Colonic mucosa (tissue), 4 donors: Measurements from ENCODE around the gene SEMA5A. TPM values are rescaled to one million over a fixed set of nuclear protein-coding genes. Genes with fewer than 3 reads are reported as not detected.

Experiments used
- DNase-seq: peaks from one replicate; pipeline ENCODE4 v3.0.0-alpha.2; 2020
- H3K27ac ChIP-seq: fragments of 200-600 bp; one replicate; pipeline ENCODE4 v1.8.0; 2021
- H3K27me3 ChIP-seq: fragments of 200-600 bp; one replicate; pipeline ENCODE4 v1.8.0; 2021
- H3K36me3 ChIP-seq: fragments of 200-600 bp; one replicate; pipeline ENCODE4 v1.8.0; 2021
- H3K4me1 ChIP-seq: fragments of 200-600 bp; one replicate; pipeline ENCODE4 v1.8.0; 2021; ENCODE audit warnings: mild to moderate bottlenecking
- H3K4me3 ChIP-seq: fragments of 200-600 bp; one replicate; pipeline ENCODE4 v1.8.0; 2021
- H3K9ac ChIP-seq, 2 donors: one replicate each; pipeline ENCODE4 v1.7.0; 2013; ENCODE audit warnings: control low read depth in 2 of 2, low read depth in 2 of 2, low read length in 2 of 2
- H3K9me3 ChIP-seq: fragments of 200-600 bp; one replicate; pipeline ENCODE4 v1.8.0; 2021
- CTCF ChIP-seq: fragments of 200-600 bp; IDR thresholded peaks from one replicate; pipeline ENCODE4 v1.8.0; 2022; ENCODE audit warnings: antibody characterized with exemption, mild to moderate bottlenecking
- intact Hi-C: fragments of 100-400 bp; cut with DNase I; formaldehyde crosslinking; loops from one replicate; pipeline ENCODE4 v1.14.1; 2022
- total RNA-seq, 2 donors: library from RNA; stranded (reverse); fragmentation: NEBNext Ultra II Directional in 1 of 2; extraction: Animal tissue kit (Norgen Biotek cat#: 25700) in 1 of 2; gene quantifications; one replicate each; pipeline ENCODE4 v1.2.1, GENCODE V29; 2021
- donor health status: healthy.
- donor health status: DM: no; HTN: no; CAD: no.
- donor health status: DM: no; HTN: no; CAD: no.

The SEMA5A gene
- total RNA-seq, 2 donors from 2014 or later = 23.3 to 32.7 TPM

DNA sequence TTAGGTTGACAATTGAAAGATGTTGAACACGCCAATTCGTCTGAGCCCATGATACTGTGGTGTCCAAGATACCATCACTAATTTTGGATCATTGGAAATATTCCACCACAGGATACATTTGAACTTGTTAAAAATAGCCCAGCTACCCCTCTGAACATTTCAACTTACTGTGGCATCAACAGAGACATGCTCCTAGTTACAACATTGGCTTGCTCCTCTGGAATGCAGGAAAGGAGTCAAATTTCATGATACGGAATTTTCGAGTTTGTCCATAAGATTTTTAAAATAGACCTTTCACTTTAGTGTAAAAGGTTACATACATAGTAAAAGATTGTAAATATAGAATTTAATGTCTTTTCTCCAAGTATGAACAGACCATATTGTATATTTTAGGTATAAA lies 12.8 kb downstream of the SEMA5A start:
- intact Hi-C loops = no loop called here
- Histone ChIP-seq H3K27ac (no peak overlapping the region), H3K27me3 (no peaks in the 10 kb centered on the region), H3K4me3 (no peak overlapping the region), H3K36me3 (no peaks in the 10 kb centered on the region), H3K9ac (no peak overlapping the region), H3K4me1 (no peaks in the 10 kb centered on the region), H3K9me3 (no peaks in the 10 kb centered on the region)
- DNase-seq = no peak
- TF ChIP-seq CTCF = no peak

- Histone ChIP-seq H3K9me3 (no peaks in the 10 kb centered on the region), H3K27ac (peak overlapping the region; percentile 68), H3K27me3 (no peaks in the 10 kb centered on the region), H3K4me3 (no peak overlapping the region), H3K36me3 (no peaks in the 10 kb centered on the region), H3K9ac (no peak overlapping the region), H3K4me1 (peaks cover 3% of the 10 kb centered on the region)
- TF ChIP-seq CTCF = no peak
- intact Hi-C loops = no loop called here
- DNase-seq = no peak
Measured at GRCh38 chr5:9529513-9529912, 16.4 kb downstream of the SEMA5A start.

DNA sequence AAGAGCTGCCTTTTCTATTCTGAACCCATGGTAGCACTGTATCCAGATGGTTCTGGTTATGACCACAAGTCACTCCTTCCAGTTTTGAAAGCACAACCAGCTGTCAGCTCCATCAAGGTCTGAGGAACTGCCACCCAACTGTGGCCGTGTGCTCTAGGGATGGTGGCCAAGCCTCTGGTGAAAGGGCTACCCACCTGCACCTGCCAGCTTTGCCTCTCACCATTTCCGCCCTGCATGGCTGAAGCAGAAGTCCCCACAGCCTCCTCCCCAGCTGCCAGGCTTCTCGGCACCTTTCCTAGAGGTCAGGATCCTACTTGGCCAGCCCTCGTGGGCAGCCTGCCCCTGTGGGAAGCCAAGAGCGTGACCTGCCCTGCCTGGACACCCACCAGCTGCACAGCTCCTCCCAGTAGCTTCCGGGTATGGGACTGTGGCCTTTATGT lies 16.8 kb downstream of the SEMA5A start:
- no peaks in the 10 kb centered on the region for H3K9me3 ChIP-seq
- no peaks in the 10 kb centered on the region for H3K27me3 ChIP-seq
- H3K4me1 ChIP-seq = peaks cover 3% of the 10 kb centered on the region
- H3K4me3 ChIP-seq = no peak overlapping the region
- H3K27ac ChIP-seq = peak overlapping the region; percentile 68
- DNase-seq = no peak
- TF ChIP-seq CTCF = no peak
- H3K9ac ChIP-seq = no peak overlapping the region
- intact Hi-C loops = no loop called here
- no peaks in the 10 kb centered on the region for H3K36me3 ChIP-seq

DNA sequence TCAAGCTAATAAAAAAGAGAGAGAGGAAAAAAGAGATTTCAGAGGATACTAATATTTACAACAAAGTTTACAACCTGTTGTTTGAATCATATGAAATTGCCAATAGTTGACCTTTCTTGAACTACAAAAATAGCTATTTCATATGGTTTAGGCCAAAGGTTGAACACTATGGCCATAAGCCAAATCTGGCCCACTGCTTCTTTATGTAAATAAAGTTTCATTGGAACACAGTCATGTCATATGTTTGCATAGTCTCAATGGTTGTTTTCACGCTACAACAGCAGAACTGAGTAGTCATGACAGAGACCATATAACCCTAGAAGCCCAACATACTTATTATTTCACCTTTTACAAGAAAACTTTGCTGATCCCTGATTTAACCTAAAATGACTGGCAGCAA lies 20.9 kb downstream of the SEMA5A start:
- no peak for TF ChIP-seq CTCF
- H3K4me3 ChIP-seq = no peak overlapping the region
- H3K9me3 ChIP-seq = no peaks in the 10 kb centered on the region
- no peaks in the 10 kb centered on the region for H3K36me3 ChIP-seq
- intact Hi-C loops = no loop called here
- H3K27me3 ChIP-seq = no peaks in the 10 kb centered on the region
- no peak for DNase-seq
- no peak overlapping the region for H3K9ac ChIP-seq
- H3K4me1 ChIP-seq = peaks cover 3% of the 10 kb centered on the region
- no peak overlapping the region for H3K27ac ChIP-seq

- Histone ChIP-seq H3K9ac (no peak overlapping the region), H3K36me3 (no peaks in the 10 kb centered on the region), H3K27me3 (no peaks in the 10 kb centered on the region), H3K9me3 (no peaks in the 10 kb centered on the region), H3K4me3 (no peak overlapping the region), H3K27ac (no peak overlapping the region), H3K4me1 (peaks cover 3% of the 10 kb centered on the region)
- intact Hi-C loops = no loop called here
- no peak for TF ChIP-seq CTCF
- no peak for DNase-seq
Measured at GRCh38 chr5:9523090-9523823, 22.6 kb downstream of the SEMA5A start.
